ENCODE measurements around the gene TMEM117.

DNA sequence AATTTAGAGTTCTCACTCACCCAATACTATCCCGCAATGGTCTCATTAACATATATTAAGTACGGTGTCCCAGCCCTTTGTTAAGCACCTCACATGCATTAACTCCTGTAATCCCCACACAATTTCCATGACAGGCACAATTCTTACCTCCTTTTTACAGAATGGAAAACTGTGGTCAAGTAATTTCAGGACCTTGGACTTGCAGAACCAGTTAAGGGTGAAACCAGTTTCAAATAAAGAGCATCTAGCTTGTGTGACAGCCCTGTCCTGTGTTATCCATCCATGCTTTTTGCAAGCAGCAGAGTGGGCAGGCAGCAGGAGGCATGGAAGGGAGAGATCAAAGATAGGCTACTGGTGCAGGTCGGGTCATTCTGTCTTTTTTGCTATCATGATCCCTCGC lies 569.4 kb downstream of the TMEM117 start:
- TF ChIP-seq, protein P1, sequence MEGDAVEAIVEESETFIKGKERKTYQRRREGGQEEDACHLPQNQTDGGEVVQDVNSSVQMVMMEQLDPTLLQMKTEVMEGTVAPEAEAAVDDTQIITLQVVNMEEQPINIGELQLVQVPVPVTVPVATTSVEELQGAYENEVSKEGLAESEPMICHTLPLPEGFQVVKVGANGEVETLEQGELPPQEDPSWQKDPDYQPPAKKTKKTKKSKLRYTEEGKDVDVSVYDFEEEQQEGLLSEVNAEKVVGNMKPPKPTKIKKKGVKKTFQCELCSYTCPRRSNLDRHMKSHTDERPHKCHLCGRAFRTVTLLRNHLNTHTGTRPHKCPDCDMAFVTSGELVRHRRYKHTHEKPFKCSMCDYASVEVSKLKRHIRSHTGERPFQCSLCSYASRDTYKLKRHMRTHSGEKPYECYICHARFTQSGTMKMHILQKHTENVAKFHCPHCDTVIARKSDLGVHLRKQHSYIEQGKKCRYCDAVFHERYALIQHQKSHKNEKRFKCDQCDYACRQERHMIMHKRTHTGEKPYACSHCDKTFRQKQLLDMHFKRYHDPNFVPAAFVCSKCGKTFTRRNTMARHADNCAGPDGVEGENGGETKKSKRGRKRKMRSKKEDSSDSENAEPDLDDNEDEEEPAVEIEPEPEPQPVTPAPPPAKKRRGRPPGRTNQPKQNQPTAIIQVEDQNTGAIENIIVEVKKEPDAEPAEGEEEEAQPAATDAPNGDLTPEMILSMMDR (IDR thresholded peaks at IDR 0.05) = no peak
- TF ChIP-seq EP300 (IDR thresholded peaks at IDR 0.05) (no peak), POLR2A (IDR thresholded peaks at IDR 0.05) (no peak)

All from tibial nerve (tissue), 4 donors.